ENCODE data around the gene UBE4B. TPM values are rescaled to one million over a fixed set of nuclear protein-coding genes. Genes with fewer than 3 reads are reported as not detected.

UBE4B gene
- total and polyA plus RNA-seq, 8 donors = 38.0 to 54.1 (median 48.3) TPM

DNA sequence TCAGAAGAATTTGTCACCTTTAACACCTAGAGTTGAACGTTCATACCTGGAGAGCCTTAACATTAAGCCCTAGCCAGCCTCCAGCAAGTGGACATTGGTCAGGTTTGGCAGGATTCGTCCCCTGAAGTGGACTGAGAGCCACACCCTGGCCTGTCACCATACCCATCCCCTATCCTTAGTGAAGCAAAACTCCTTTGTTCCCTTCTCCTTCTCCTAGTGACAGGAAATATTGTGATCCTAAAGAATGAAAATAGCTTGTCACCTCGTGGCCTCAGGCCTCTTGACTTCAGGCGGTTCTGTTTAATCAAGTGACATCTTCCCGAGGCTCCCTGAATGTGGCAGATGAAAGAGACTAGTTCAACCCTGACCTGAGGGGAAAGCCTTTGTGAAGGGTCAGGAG lies 52.3 kb downstream of the UBE4B start:
- DNase-seq (no peak), ATAC-seq (no peak)
- H3K9me3 ChIP-seq = no peaks in the 10 kb centered on the region
- TF ChIP-seq CTCF (IDR thresholded peaks at IDR 0.05) = no peak
- no peak overlapping the region for H3K4me3 ChIP-seq
- intact Hi-C loops (cut with DNase I) = no loop called here
- no peaks in the 10 kb centered on the region for H3K27me3 ChIP-seq
- no peak overlapping the region for H3K27ac ChIP-seq
- no peaks in the 10 kb centered on the region for H3K4me1 ChIP-seq
- peaks cover 0 to 9% of the 10 kb centered on the region in 2 donors for H3K36me3 ChIP-seq

DNA sequence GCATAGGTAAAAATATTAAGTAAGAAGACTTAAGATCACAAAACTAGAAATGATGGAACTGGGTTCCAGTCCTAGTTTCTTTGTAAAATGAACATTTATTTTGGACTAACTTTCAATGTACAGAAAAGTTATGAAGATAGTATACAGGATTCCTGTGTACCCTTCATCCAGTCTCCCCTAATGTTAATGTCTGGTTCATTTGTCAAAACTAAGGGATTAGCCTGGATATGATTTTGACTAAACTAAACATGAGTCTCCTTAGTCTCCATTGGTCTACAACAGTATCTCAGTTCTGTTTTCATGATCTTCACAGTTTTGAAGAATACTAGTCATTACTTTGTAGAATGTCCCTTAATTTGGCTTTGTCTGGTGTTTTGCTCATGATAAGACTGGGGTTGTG lies 54.5 kb downstream of the UBE4B start:
- Histone ChIP-seq H3K4me1 (no peaks in the 10 kb centered on the region), H3K36me3 (no peaks in the 10 kb centered on the region), H3K27me3 (no peaks in the 10 kb centered on the region), H3K27ac (no peak overlapping the region), H3K4me3 (no peak overlapping the region), H3K9me3 (no peaks in the 10 kb centered on the region)
- no peak for TF ChIP-seq CTCF (IDR thresholded peaks at IDR 0.05)
- DNase-seq (no peak), ATAC-seq (no peak)
- intact Hi-C loops (cut with DNase I) = no loop called here

GRCh38 chr1:10101929-10102328 lies 69.2 kb downstream of the UBE4B start:
- H3K27ac ChIP-seq = no peak overlapping the region

GRCh38 chr1:10103193-10103592 lies 70.4 kb downstream of the UBE4B start:
- Histone ChIP-seq H3K9me3 (no peaks in the 10 kb centered on the region), H3K4me3 (no peak overlapping the region), H3K36me3 (peaks cover 0 to 76% of the 10 kb centered on the region in 2 donors), H3K4me1 (peaks cover 7 to 12% of the 10 kb centered on the region in 2 donors), H3K27ac (no peak overlapping the region), H3K27me3 (no peaks in the 10 kb centered on the region)
- no peak for DNase-seq
- no peak for TF ChIP-seq CTCF (IDR thresholded peaks at IDR 0.05)
- ATAC-seq = no peak
- intact Hi-C loops (cut with DNase I) = no loop called here

More at GRCh38 chr1:10101929-10102328, 69.2 kb downstream of the UBE4B start:
- Histone ChIP-seq H3K4me1 (peaks cover 0 to 3% of the 10 kb centered on the region in 2 donors), H3K27me3 (no peaks in the 10 kb centered on the region), H3K9me3 (no peaks in the 10 kb centered on the region), H3K36me3 (peaks cover 0 to 89% of the 10 kb centered on the region in 2 donors), H3K4me3 (no peak overlapping the region)
- TF ChIP-seq CTCF (IDR thresholded peaks at IDR 0.05) = peak in 1 of 2 donors; percentile 16
- no peak for ATAC-seq
- intact Hi-C loops (cut with DNase I) = no loop called here
- DNase-seq = no peak

DNA sequence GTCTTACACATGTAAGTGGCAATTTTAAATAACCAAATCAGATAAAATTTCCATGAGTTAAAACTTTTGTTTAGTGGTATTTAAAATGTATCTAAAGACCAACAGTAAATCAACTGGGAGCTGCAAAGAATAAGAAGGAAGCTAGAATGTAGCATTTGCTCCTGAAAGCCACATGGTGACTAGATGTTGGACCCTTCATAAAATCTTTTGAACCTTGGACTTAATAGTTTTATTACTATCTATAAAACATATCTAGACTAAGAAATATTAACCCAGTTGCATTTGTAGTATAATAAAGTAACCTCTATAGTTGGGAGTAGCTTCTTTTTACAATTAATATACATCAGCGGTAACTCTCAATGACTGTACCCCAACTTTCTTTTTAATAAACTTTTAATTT lies 72.1 kb downstream of the UBE4B start:
- Histone ChIP-seq H3K27me3 (no peaks in the 10 kb centered on the region), H3K27ac (no peak overlapping the region), H3K4me1 (peaks cover 7 to 12% of the 10 kb centered on the region in 2 donors), H3K4me3 (no peak overlapping the region), H3K36me3 (peaks cover 0 to 75% of the 10 kb centered on the region in 2 donors), H3K9me3 (no peaks in the 10 kb centered on the region)
- DNase-seq (no peak), ATAC-seq (no peak)
- no peak for TF ChIP-seq CTCF (IDR thresholded peaks at IDR 0.05)
- intact Hi-C loops (cut with DNase I) = no loop called here
